CD4-positive, alpha-beta T cell treated with Interferon gamma for 1 hour (primary cell): ENCODE data around the gene HIPK4.
"Not testable (repeated sequence)": the region's sequence is repeated elsewhere in the genome, so short reads cannot be mapped to it uniquely, and the experiment has no call there.

Source experiments
- DNase-seq: peaks from one replicate; pipeline ENCODE4 v3.0.0-alpha.2; 2020

Gene HIPK4

GRCh38 chr19:40390084-40390742 is at the start of gene HIPK4:
Gene HIPK4 (minus strand): TSS chr19:40390181. CDS start chr19:40389902, 279 bp downstream.
- no peak for DNase-seq

GRCh38 chr19:40438284-40438683 is 48.3 kb upstream of the HIPK4 start:
- no peak for DNase-seq

DNA sequence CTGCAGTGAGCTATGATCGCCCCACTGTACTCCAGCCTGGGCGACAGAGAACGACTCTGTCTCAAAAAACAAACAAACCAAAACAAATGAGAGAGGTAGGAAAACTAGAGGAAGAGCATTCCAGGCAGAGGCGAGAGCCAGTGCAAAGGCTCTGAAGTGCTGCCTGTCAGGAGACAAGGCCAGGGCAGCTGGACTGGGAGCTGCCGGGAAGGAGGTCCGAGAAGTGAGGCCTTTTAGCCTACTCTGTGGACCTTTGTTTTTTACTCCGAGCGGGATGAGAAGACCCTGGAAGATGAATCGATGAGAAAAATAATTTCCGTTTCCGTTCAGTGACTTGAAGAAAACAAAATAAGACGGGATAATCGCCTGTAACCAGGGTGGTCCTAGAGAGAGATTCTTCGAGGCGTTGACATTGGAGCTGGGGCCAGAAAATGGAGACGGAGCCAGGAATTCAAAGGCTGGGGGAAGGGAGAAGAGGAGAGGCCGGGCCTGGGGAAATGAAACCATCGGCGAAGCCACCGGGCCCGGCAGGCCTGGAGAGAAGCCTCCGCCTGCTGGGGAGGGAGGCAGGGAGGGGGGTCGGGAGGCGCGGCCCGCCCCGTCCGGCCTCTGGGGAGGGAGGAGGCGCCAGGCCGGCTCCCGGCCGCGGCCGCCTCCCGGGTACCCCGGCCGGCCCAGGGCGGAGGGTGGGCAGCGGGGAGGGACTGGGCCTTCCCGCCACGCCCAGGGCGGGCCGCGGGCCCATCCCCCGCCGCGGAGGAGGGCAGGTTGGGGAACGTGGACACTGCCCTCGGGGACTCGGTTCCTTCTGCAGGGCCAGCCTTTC is 43.6 kb upstream of the HIPK4 start:
- peak; percentile 71 for DNase-seq

DNA sequence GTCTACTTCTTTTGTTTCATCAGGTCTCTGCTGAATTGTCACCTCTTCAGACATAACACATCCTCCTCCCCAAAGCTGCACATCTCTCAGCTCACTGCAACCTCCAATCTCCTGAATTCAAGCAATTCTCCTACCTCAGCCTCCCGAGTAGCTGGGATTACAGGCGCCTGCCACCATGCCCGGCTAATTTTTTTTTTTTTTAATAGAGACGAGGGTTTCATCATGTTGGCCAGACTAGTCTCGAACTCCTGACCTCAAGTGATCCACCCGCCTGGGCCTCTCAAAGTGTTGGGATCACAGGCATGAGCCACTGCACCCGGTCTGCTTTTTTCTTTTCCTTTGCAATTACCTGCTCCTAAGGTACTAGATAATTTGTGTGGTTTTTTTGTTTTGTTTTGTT is 42.8 kb upstream of the HIPK4 start:
- not testable (repeated sequence) for DNase-seq

GRCh38 chr19:40431698-40432097 is 41.7 kb upstream of the HIPK4 start:
- no peak for DNase-seq

DNA sequence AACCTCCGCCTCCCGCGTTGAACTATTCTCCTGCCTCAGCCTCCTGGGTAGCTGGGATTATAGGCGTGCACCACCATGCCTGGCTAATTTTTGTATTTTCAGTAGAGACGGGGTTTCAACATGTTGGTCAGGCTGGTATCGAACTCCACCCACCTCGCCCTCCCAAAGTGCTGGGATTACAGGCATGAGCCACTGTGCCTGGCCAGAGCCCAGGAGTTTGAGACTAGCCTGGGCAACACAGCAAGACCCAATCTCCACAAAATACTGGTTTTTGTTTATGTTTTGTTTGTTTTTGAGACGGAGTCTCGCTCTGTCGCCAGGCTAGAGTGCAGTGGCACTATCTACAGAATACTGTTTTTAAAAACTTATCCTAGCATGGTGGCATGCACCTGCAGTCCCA is 40.3 kb upstream of the HIPK4 start:
- DNase-seq = not testable (repeated sequence)

DNA sequence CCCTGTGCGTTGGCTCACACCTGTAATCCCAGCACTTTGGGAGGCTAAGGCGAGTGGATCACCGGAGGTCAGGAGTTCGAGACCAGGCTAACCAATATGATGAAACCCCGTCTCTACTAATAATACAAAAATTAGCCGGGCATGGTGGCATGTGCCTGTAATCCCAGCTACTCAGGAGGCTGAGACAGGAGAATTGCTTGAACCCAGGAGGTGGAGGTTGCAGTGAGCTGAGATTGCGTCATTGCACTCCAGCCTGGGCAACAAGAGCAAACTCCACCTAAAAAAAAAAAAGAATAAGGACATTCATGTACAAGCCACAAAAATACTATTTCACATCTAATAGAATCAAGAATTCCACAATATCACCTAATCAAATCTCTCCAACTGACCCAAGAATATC is 38.2 kb upstream of the HIPK4 start:
- DNase-seq = not testable (repeated sequence)

- peak; percentile 100 for DNase-seq
These were observed 35.7 kb upstream of the HIPK4 start, which contains the start of gene SERTAD1 for GRCh38 chr19:40425450-40426287. Gene SERTAD1 (minus strand): TSS chr19:40425992. CDS start chr19:40423546, 2,446 bp downstream.

DNA sequence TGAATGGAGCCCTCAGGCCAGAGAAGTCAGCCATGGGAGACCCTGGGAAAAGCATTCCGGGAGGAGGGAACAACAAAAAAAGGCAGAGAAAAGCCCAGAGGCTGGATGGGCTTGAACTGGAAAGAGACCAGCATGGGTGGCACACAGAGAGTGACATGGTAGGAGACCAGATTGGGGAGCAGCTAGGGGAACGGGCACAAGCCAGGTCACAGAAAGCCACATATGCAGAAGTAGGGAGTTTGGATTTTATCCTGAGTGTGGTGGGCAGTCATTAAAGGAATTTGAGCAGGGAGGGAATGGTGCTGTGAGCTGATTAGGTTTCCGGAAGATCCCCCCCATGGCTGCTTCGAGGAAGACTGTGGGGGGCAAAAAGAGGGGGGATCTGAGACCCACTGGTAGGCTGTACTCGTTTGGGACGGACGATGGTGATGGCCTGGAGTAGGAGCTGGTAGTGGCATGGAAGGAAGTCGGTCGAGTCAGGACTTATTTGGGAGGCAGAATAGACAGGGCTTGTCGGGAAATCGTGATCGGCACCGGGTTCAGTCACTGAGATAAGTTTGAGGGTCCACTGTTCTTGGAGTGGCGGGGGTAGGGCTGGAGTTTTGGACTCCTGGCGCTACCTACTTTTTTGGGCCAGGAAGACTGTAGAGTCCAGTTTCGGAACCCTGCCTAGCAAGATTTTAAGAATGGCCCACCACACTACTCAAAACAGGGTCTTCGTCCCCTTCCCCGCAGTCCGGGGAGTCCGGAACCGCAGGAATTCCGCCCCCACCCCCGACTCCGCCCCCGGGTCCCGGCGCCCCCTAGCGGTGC is 34.9 kb upstream of the HIPK4 start:
- no peak for DNase-seq

DNA sequence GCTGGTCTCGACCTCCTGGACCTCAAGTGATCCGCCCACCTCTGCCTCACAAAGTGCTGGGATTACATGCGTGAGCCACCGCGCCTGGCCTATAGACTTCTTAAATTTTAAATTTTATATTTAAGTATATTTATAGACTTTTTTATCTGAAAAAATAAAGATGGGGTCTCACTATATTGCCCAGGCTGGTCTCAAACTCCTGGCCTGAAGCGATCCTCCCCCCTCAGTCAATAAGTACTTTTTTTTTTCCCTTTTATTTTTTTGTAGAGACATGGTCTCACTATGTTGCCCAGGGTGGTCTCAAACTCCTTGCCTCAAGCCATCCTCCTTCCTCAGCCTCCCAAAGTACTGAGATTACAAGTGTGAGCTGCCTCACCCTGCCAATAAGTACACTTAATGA is 34.0 kb upstream of the HIPK4 start:
- DNase-seq = no peak

DNA sequence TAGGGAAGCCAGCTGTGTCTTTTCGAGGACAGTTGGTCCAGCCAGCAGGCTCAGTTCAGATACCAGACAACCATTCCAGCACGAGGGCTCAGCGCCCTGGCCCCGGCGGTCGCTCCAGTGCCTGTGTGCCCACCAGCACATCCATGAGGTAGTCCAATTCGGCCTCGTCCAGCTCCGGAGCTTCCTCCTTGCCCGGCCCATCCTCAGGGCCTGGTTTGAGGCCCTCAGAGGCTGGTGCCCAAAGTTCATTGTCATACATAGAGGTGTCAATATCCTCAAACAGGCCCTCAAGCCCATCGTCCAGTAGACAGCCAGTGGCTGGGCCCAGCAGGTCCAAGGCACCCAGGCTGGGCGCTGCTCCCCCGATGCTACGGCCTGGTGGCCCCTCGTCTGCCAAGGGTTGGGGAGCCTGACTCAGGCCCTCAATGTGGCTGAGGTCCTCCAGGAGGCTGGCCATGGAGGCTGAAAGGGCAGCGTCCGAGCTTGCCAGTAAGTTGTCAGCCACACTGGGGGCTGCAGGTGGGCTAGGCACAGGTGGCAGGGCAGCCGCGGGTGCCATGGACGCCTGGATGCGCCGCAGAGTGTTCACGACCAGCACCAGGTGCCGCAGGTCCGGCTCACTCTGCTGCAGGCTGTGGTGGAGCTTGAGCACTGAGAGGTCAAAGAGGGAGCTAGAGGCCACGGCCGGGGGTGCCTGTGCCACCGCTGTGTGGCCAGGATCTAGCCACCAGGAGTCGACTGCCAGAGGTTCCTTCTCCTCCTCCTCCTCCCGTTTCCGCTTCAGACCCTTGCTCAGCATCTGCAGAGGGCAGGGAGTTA is 33.0 kb upstream of the HIPK4 start:
- DNase-seq = no peak

DNA sequence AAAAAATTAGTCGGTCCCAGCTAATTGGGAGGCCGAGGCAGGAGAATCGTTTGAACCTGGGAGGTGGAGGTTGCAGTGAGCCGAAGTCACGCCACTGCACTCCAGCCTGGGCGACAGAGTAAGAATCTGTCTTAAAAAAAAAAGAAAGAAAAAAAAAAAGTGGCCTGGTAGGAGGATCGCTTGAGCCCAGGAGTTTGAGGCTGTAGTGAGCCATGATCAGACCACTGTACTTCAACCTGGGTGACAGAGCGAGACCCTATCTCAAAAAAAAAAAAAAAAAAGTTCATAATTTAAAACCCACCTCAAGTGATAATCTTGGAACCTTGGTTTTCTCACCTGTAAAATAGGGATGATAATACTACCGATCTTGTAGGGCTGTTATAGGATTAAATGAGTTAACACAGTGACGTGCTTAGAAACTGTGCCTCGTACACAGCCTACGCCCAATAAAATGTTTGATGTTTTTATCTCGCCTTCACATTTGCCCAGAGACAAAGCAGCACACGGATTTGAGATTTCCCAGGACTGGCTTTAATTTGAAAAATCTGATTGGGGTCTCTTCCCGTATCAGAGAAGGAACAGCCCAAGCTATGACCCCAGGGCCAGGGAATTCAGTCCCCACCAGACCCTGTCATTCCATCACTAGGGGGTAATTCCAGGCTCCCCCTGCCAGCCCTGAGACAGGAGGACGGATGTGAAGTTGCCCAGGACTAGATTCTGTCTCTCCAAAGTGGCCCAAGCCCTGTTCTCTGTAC is 32.2 kb upstream of the HIPK4 start:
- no peak for DNase-seq

DNA sequence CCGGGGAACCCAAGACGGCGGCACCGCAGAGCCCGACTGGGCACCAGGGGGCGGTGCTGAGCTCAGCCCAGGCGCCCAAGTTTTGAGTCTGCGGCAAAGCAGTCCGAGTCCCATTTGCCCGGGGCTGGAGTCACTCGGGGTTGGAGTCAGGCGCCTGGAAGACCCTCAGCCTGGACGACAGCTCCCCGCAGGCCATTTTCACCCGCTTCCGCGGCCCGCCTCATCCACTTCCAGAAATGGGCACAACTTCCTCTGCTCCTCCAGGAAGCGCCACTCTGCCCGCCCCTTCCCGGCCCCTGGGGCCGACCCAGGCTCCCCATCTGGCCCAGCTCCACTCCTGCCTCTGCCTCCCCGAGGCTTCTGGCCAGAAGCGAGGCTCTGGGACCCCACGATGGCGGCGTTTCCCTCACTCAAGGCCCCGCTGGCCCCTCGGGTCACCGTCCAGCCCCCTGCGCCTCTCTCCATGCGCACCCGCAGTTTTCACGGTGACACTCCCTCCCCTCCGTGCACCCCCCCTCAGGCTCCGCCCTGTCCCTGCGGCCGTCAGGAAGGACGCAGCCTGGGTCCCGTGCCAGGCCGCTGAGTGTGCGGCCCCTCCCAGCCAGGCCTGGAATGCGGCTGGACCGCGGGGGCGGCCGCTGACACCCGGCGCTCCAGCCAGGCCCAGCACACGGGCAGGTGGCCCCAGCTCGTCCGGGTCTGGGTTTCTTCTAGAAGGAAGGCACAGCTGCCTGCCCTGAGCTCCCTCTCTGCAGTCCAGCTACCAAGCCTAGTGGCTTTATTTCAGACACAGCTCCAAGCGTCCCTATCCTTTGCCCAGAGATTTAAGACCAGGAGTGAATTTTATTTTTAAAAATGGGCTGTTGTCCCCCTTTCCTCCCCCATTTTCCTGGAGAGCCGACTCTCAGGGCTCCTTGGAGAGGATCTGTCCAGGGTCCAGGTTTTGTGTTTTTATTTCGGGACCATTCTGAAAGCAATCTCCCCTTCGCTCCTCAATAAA is 31.1 kb upstream of the HIPK4 start:
- DNase-seq = peak; percentile 67

DNA sequence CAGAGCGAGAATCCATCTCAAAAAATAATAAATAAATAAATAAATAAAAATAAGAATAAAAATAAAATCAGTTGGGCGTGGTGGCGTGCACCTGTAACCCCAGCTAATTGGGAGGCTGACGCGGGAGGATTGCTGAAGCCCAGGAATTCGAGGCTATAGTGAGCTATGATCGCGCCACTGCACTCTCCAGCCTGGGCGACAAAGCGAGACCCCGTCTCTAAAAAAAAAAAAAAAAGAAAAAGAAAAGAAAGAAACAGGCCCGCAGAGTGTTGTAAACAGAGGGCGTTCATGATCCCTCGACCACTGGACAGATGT is 30.4 kb upstream of the HIPK4 start:
- no peak for DNase-seq

GRCh38 chr19:40419780-40420179 is 29.8 kb upstream of the HIPK4 start:
- DNase-seq = no peak

GRCh38 chr19:40419066-40419612 is 29.2 kb upstream of the HIPK4 start:
- DNase-seq = no peak

DNA sequence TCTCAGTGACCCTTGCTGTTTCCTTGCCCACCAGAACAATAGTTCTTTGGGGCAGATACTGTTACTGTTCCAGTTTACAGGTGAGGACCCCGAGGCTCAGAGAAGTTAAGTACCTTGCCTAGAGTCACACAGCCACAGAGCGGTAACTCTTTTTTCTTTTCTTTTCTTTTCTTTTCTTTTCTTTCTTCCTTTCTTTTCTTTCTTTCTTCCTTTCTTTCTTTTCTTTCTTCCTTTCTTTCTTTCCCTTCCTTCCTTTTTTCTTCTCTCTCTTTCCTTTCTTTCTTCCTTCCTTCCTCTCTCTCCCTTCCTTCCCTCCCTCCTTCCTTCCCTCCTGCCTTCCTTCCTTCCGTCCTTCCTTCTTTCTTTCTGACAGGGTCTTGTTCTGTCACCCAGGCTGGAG is 28.1 kb upstream of the HIPK4 start:
- no peak for DNase-seq

GRCh38 chr19:40417643-40417981 is 27.6 kb upstream of the HIPK4 start:
- no peak for DNase-seq

DNA sequence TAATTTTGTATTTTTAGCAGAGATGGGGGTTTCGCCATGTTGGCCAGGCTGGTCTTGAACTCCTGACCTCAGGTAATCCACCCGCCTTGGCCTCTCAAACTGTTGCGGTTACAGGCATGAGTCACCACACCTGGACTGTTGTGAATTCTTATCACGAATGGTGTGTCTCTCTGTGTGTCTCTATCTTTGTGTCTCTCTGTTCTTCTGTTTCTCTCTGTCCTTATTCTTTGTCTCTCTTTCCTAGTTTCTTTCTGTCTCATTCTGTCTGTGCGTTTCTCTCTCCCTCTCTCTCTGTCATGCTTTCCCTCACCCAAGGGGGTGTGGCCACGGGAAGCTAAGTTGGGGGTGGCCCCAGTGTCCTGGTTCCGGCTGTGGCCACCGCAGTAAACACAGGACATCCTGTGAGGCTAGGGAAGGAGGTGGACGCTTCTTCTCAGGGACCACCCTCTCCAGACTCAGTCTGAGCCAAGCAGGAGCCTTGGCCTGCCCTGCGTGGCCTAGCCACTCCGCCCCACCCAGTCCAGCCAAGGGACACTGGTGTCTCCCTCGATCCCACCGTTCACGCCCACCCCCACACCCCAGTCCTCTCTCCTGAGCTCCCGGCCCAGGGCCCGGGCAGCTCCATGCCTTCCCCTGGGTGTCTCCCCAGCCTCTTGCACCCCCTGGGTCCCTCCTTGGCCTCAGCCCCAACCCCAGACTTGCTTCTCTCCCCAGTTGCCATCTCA is 27.1 kb upstream of the HIPK4 start:
- DNase-seq = no peak
